ENCODE measurements around the gene LDB2. TPM values are rescaled to one million over a fixed set of nuclear protein-coding genes. Genes with fewer than 3 reads are reported as not detected.
A peak's percentile ranks its signal among the peaks of the same experiment; 100 is the strongest.

LDB2 gene
- total RNA-seq, 1 experiment from 2014 or later = 0.24 TPM

DNA sequence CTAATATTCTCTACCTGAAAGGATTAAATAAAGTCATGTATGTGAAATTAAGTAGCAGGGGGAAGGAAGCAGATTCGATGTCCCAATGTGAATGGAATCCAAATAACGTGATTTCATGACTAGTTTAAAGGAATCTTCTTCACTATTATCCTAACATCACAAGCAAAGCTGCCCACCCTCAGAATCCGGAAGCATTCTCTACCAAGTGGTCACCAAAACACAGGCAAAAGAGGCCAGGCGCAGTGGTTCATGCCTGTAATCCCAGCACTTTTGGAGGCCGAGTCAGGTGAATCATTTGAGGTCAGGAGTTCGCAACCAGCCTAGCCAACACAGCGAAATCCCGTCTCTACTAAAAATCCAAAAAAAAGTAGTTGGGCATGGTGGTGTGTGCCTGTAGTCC, 212.9 kb downstream of the LDB2 start:
- DNase-seq (ENCODE audit: low read depth) = peak; percentile 31

DNA sequence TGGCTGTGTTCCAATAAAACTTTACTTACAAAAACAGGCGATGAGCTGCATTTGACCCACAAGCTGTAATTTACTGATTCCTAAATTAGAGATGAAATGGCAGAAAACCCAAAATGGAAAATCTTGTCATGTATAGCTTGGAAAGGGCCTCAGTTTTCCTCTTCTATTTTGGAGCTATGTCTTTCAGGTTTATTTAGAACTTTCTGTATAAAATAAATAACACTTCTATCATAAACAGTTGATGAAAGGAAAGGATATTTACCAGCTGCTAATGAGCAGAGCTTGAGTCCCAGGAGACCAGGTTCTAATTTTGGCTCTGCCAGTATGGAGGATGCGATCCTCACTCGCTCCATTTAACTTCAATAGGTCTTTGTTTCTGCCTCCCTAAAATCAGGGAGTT, 213.5 kb downstream of the LDB2 start:
- DNase-seq (ENCODE audit: low read depth) = no peak

DNA sequence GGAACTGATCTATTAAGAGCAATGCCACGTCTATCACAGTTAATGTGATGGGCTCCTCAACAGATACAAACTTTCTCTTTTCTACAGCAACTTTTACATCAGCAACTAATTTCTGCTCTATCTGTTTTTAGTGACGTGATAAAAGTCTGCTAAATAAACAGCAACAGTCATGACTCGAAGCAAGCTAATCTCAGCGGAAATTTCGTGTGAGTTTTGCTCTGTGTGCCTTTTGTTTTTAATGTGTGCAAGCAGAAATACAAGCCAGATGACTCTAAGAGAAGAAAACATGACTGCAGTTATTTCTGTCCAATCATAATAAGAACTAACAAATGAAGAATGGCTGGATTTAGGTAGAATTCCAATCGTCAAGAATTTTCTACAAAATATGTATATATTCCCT, 214.3 kb downstream of the LDB2 start:
- no peak for DNase-seq (ENCODE audit: low read depth)

DNA sequence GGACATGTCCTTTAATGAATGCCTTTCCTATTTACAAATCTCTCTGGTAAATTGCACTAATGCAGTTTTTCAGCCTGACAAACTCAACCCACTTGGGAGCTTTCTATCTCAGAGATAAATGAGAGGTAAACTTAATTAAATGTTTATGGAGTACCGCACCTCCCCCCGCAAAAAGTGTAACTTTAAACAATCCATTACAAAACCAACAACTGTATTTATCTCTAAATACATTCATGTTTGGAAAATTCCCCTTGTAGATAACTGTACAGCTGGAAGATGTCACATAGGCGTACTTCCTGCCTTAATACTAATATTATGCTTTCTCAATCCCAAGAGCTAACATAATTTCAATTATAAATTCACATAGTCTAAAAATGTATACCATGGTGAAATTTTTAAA, 215.5 kb downstream of the LDB2 start:
- DNase-seq (ENCODE audit: low read depth) = no peak

DNA sequence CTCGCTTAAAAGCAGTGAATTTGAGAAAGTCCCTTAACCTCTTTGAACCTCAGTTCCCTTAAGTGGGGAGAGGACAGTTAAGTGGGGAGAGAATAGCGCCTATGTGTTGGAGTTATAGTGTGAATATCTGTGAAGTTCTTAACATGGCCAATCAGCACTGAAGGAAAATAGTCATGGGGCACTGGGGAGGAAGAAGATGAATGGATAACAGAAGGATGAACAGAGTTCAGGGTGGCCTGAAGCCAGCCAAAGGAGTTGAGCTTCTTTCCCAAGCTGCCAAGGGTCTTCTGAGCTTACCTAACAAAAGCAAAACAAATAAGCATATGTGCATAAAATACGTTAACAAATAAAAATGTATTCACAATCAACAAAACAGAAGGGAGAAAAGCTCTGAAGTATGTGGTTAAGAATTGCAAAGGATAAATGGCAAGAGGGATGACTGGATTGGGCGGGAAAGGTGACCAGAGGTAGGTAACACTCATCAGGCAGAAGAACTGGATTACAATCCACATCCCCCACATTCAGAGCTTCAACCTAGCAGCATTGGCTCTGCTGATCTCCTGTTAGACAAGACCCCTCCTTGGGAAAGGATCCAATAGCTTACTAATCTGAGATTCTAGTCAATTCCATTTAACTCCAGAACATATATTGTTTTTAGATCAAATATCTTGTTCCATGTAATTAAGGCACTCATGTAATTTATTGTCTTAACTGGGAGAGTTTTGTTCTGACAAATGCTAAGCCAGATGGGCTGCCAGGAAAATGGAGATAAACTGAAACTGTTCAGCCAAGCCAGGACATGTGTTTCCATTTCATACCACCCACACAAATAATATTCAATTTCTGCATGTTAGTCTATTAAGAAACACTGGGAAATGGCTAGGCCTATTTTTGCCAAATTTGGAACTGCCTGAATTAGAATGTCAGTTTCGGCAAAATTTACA, 221.2 kb downstream of the LDB2 start:
- DNase-seq (ENCODE audit: low read depth) = no peak

DNA sequence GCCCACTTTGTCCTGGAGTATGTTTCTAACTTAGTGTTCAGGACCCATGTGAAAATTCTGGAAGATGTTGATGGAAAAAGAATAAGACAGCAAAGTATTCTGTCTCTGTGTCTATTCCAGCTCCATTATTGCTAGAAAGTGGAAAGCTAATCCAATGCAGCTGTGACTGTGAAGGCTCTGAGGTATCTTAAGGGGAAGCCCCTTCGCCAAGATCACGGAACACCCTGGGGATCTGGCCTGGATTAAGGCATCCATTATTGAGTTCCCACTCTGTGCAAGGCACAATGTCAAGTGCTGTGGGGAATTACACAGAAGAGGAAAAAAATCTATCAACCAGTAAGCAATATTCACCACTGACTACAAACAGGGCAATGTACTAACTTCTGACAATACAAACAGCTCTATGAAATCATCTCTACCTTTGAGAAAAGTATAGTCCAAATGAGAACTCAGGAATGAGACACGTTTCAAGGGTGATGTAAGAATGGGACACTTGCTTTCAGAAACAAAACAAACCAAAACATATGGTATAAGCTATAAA, 222.1 kb downstream of the LDB2 start:
- no peak for DNase-seq (ENCODE audit: low read depth)

DNA sequence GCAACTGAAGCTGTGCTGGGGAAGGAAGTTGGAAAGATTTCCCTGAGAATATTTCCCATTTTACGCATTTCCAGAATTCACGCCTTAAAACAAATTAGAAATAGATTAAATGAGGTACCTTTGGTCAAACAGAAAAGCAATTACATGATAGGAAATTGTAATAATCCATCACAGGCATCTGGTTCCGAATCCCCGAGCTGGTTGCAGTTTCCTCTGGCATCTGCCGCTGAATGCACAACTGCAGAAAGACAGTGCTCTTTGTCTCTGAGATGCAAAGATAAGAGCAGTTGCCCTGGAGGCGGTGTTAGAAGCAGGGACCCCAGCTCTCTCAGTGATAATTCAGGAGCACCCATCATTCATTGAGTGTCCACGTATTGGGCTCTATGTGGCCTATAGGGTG, 224.4 kb downstream of the LDB2 start:
- no peak for DNase-seq (ENCODE audit: low read depth)

DNA sequence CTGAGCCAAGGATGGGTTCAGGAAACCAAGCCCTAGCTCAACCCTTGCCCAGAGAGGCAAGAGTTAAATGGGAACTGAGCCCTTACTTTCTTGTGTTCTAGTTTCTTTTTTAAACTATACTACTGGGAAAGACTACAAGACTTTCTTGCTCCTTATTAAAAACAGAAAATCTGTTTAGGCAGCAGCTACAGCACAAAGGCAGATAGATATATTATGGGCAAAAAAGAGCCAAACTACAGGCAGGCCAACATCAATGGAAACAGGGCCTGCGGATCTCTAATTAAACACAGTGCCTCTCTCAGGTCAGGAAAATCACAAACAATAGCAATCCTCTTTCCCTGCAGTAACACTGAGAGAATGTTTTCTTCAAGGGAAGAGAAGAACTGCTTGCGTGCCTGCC, 226.0 kb downstream of the LDB2 start:
- no peak for DNase-seq (ENCODE audit: low read depth)

DNA sequence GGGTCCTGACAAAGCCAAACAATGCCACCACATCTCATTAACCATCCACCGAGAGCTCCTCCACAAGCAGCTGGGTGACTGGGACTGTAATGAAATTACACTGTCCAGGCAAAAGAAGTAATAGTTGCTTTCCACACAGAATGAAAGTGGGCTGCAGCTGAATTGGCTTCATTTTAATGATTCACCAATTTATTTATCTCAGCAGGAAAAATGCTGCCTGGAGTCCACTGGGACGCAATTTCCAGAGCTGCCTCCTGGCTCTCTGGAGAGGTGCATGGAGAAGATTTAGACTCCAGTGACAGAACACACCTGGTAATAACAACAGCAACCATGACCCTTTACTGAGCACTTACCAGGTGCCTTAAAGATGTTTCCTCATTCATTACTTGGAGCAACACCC, 226.7 kb downstream of the LDB2 start:
- no peak for DNase-seq (ENCODE audit: low read depth)

DNA sequence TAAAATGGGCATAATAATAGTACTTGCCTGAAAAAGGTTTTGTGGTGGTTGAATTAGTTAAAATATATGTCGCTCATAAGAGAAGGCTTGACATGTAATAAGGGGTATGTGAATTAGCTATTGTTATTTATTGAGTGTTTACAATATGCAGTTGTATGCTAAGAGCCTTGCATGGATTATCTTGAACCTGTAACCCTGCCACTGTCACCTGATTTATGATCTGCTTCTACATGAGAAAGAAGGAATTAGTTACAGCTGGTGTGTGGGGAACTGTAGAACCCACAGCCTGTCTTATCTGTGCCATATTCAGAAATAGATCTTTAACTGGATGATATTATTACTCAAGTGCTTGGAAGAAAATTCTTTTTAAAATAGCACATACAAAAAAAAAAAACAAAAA, 227.7 kb downstream of the LDB2 start:
- DNase-seq (ENCODE audit: low read depth) = no peak

DNA sequence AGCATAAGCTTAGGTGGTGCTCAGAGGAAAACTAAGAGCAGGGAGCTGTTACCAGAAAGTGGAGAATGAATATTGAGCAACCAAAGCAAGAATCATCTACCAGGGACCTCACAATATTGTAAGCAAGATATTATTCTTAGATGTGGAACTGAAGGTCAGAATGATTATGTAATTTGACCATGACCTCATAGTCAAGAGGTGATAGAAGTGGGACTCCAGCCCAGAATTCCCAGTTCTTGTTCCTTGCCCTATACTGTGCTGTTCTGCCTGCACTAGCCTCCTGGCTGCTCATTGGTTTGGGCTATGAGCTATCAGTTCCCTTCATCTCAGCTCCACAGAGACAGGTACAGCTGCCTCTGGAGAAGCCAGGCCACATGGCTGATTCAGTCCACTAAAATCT, 229.4 kb downstream of the LDB2 start:
- DNase-seq (ENCODE audit: low read depth) = no peak

DNA sequence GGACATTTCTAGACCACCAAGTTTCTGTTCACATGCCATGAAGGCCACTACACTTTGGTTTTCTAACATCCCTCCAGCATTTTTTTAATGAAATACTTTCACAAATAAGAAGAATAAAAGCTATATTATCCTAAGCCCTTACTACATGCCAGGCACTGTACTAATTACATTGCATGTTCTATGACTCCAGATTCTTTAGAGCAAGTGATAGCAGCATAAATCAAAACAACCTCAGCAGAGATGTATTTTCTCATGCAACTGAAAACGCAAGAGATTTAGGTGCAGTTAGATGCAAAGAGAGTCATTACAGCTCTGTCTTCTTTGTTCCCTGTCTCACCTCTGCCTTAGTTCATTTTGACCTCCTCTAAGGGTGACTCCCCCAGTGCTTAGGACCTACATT, 230.0 kb downstream of the LDB2 start:
- no peak for DNase-seq (ENCODE audit: low read depth)

DNA sequence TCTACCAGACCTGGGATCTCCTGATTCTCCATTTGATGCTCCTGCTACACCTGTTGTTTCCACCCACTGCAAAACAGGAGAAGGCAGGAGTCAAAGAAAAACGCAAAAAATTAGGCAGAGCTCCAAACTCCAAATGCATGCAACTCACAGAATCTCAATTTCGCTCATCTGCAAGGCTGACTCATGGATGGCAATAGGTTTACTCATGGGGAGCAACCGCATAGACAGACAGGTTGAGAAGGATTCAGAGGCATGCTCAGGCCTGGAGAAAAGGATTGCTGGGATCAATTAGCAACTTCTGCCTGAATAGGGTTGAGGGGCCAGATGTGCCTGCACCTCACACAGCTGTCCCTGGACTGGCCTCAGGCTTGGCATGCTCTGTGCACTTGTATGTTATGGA, 231.0 kb downstream of the LDB2 start:
- DNase-seq (ENCODE audit: low read depth) = peak; percentile 89

DNA sequence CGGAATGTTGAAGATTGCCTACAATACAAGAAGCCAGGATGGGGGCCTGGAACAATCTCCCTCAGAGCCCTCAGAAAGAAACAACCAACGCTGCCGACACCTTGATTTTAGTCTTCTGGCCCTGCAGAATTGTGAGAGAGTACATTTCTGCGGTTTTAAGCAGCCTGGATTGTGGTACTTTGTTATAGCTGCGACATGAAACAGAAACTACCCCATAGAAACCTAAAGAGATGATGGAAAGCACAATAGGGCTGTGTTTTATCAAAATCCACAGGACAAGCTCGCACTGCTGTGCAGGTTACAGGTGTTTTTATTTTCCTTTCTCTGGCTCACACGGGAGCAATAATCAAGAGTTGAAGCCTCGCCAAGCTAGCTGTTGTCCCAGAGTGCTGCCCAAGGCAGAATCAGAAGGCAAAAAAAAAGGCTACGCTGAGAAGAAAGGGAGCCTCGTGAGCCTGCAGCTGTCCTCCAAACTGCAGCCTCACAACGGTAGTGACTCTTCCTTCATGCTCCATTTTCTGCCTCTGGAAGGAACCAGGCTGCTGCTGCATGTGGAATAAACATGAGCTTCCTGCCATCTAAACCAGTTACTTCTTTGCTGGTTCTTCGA, 232.4 kb downstream of the LDB2 start:
- DNase-seq (ENCODE audit: low read depth) = peak; percentile 24

DNA sequence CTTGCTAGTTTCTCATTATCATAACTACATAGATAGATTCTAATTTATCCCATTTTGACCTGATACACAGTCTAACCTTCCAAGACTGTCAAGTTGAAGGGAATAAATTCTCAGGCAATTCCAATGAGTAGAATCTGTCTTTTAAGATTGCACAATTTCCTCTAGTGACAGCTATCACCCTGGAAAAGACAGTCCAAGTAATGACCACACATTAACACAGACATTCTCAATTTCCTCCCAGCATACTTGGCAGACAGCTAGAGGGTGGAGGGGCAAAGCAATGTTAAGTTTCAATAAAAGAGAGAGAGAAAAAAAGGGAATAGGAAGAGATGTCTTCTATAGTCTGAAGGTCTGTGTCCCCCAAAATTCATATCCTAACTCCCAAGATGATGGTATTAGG, 234.7 kb downstream of the LDB2 start:
- no peak for DNase-seq (ENCODE audit: low read depth)

DNA sequence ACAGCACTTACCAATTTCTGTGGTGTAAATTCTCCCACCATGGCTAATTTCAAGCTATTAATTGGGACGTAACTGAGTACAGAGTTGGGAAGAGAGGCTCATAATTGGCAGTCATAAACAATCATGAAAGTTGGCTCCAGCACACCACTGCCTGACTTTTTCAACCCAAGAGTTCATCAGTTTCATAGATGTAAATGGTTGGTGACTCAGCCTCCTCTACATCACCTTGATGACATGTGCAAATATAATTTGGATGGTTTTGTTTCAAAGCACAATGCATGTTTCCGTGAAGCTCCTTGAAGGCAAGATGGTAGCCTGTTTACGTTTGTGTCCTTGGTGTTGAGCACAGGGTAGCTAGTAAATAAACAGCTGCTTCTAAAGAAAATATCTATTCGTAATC, 235.1 kb downstream of the LDB2 start:
- no peak for DNase-seq (ENCODE audit: low read depth)

DNA sequence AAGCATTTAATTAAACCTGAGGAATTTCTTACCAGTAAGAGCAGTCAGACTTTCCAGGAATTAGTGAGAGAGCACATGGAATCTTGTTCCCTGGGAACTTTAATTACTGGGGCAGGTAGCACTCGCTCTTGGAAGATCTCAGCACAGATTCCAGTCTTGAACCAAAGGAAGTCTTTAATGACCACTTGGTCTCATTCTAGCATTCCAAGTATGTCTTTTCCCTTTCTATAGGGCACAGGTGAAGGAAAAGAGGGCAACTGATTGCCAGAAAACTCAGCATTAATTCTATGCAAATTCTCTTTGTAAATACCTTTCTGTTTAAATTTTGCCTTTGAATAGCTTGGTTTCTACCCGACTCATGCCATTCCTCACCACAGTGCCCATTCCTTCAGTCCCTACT, 236.6 kb downstream of the LDB2 start:
- DNase-seq (ENCODE audit: low read depth) = no peak

DNA sequence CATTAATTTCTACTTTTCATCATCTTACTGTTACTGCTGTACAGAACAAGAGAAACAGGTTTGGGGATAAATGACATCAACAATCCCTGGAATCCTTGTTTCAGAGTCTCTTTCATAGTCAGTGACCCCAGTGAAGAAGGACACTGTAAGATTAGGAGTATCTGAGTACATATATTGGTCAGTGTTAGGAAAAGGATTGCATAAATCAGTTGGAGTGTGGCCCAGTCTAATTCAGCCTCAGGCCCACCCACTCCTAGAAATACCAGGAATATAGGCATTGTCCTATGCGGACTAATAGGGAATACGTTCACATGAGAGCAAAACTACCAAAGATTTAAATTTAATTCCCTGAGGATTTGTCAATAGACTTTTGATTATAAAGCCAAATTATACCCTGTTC, 237.8 kb downstream of the LDB2 start:
- no peak for DNase-seq (ENCODE audit: low read depth)

DNA sequence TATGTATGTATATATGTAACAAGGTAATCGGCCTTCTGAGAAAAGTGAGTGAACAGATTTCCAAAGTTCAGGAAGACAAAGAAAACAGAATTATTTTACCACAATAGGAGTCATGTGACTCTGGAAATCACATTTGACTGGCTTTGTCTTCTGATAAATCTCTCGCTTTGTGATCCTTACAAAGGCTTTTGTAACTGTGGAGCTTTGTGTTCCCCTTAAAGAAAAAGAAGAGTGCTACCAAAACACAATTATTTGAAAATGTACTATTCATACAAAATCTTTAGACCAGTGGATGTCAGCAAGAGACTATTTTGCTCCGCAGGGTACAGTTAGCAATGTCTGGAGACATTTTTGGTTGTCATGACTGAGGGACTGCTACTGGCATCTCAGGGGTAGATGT, 238.8 kb downstream of the LDB2 start:
- no peak for DNase-seq (ENCODE audit: low read depth)

DNA sequence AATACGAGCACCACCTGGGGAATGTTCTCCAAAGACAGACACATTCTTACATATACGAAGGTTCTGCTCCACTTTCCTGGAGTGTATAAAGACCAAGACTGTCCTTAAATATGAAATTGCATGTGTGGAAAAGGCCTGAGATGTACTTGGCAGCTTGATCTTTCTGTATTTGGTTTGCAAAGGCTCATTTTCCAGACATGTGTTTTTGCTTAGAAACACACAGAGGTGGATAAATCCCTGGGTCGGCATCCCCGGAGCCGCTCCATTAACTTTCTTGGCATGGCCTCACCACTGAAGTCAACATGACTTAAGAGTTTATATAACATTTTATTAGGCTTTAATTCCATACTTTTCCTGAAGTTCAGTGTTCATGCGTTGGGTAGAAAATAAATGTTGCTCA, 239.4 kb downstream of the LDB2 start:
- DNase-seq (ENCODE audit: low read depth) = no peak

DNA sequence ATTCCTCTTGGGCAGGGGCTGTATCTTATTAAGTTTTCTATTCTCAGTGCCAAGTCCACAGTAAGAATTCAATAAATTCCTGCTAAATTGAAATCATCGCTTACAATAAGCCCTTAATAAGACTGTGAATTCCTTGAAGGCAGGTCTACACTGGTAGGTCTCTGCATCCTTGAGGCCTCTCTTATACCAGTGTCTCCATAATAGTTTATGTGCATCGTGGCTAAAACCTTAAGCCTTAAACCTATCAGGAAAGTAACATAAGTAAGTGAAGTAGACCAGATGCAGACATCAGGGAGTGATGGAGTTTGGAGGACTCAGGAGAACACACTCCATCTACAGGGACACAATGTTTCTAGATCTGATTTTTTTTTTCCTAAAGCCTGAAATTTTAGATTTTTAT, 240.3 kb downstream of the LDB2 start:
- no peak for DNase-seq (ENCODE audit: low read depth)

DNA sequence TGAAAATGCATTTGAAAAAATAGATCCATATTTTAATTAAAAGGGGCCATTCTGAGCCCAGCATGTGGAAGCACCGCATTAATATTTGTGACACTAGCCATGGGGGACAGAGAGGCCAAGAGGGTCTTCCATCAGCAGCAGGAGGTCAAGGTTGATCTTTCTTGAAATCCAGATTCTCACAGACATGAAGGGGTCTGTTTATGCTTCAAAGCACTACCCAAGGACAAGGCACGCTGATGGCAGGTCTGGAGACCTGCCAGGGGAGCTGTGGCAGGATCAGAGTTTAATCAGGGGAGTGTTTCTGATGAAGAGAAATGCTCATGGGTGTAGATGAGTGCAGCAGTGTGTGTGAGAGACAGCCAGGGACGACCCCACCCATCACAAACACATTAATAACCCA, 243.3 kb downstream of the LDB2 start:
- DNase-seq (ENCODE audit: low read depth) = no peak

DNA sequence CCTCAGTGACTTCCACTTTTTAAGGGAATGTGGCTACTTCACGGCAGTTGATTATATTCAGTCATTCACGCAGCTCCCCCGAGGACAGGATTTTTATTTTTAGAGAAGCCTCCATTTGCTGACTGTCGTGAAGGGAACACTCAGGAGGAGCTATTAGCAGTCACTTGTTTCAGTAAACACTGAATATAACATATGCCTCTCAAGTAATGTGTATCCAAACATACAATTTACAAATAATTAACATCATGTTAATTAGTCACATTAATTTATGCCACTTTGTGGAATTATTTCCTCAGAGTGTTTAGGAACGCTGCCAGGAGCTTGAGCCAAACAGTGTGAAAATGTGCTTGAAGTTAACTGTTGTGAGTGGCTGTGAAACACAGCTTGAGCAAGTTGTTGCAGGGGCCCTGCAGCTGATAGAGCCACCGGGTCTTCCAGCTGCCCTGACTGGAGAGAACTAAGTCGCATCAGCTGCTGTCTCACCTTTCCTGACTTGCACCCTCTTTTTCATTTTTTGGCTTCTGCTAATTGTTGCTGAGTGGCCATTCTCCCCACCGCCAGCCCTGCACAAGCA, 245.6 kb downstream of the LDB2 start:
- DNase-seq (ENCODE audit: low read depth) = no peak
